ENCODE data around the gene STIM2.

- TF ChIP-seq CTCF (IDR thresholded peaks at IDR 0.05) (no peak), SIN3A (IDR thresholded peaks at IDR 0.05; ENCODE audit: borderline replicate concordance, insufficient read depth, low read depth, low read length) (no peak), TCF7L2 (IDR thresholded peaks at IDR 0.05; ENCODE audit: low read depth, low read length) (no peak)
Measured at GRCh38 chr4:27020603-27021002, 160.0 kb downstream of the STIM2 start.

All from Panc1 (cell line).